NCI-H510A treated with DMSO at 0.1 percent for 48 hours (cell line): ENCODE measurements around the gene PAN3.

Experiments
- DNase-seq: peaks from one replicate; lab custom pipeline; 2025; lab: John Stamatoyannopoulos, UW

PAN3 gene

GRCh38 chr13:28219408-28220099, 81.2 kb downstream of the PAN3 start:
- no peak for DNase-seq

- DNase-seq = no peak
These were observed 81.8 kb downstream of the PAN3 start for GRCh38 chr13:28220166-28220565.

DNA sequence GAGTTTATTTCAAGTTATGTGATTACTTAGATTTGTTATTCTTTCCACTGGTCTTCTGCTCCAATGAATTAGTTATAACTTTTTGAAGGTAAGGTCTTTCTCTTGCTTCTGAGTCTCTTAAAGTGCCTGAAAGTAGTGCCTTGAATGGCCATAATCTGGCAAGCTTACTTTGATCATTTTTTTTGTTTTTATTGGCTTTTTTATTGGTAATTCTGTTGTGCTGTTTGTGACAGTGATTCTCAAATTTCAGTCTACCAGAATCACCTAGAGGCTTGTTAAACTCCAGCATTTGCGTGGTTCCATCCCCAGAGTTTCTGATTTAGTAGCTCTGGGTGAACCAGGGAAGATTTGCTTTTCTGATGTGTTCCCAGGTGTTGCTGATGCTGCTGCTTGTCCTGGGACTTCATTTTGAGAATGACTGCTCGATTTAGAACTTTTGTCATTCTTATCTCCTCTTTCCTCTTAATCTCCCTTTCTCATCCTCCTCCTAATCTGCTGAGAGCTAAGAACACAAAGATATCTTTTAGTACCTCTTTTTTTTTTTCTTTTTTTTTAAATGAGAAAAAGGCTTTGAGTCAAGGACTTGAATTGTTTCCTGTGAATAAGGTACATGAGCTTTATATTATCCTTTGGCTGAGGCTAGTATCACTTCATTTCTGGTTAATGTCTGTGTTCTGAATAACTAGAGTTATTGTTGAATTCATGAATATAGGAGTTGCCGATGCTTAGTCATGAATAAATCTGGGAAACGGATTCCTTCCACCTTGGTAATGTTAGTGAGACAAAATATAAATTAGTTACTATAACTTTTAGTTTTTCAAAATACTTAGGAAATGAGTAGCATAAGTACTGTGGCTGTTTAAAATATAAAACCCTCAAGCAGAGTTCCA, 91.4 kb downstream of the PAN3 start:
- DNase-seq = no peak

- no peak for DNase-seq
These were observed 93.3 kb downstream of the PAN3 start for GRCh38 chr13:28231642-28232041.

- no peak for DNase-seq
These were observed 99.6 kb downstream of the PAN3 start for GRCh38 chr13:28237944-28238343.

DNA sequence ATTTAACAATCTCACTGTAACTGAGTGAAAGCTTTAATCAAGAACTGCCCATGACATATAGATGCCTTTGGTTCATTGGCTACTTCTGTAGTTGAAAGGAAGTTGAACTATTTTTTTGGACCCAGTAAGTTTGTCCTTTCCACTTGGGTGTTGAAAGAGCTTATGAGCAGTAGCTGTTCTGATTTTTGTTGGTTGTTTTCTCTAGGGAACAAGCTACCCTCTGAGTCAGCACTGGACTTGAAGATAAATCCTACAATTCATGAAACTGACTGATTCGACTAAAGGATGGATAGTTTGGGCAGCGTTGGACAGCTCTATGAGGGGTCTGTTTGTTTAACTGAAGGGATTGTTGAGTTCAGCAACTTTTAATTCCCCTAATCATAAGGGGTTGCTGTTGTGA, 101.0 kb downstream of the PAN3 start:
- no peak for DNase-seq

- DNase-seq = no peak
These were observed 107.1 kb downstream of the PAN3 start for GRCh38 chr13:28245465-28245864.

- DNase-seq = no peak
These were observed 108.5 kb downstream of the PAN3 start for GRCh38 chr13:28246891-28247290.

DNA sequence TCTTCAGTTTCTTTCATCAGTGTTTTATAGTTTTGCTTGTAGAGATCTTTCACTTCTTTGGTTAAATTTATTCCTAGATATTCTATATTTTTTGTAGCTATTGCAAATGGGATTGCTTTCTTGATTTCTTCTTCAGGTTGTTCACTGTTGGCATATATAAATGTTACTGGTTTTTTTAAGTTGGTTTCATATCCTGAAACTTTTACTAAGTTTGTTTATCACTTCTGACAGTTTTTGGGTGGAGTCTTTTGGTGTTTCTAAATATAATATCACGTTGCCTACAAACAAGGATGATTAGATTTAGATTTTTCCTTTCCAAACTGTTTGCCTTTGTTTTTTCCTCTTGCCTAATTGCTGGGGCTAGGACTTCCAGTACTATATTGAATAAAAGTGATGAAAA, 109.7 kb downstream of the PAN3 start:
- no peak for DNase-seq

GRCh38 chr13:28250542-28250941, 112.2 kb downstream of the PAN3 start:
- DNase-seq = no peak

GRCh38 chr13:28251466-28251865, 113.1 kb downstream of the PAN3 start:
- no peak for DNase-seq

DNA sequence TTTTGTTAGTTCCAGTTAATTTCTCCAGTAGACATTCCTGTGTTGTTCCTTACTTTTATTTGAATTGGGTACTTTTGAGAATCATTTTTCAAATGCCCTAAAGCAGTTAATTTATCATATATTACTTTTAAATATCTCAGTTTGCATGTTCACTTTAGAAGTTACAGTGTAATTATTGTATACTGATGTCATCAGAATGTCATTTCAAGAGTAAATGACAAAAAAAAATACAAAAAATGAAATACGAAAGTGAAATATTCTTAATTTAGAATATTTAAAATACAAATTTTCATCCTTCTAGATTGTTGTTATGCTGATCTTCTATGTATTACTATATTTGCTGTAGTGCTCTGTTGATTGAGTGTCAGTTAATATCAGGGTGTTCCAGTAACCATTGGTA, 114.2 kb downstream of the PAN3 start:
- no peak for DNase-seq

DNA sequence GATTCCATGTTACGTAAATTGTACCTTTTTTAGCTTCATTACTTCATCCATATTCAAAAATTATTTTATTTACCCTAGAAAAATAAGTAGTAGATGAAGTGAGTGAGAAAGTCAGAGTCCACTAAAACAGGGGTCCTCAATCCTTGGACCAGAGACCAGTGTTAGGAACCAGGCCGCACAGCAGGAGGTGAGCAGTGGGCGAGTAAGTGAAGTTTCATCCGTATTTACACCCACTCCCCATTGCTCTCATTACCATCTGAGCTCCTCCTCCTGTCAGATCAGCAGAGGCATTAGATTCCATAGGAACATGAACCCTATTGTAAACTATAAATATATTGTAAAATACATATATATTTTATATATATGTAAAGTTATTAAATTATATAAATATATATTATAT, 119.0 kb downstream of the PAN3 start:
- DNase-seq = no peak

DNA sequence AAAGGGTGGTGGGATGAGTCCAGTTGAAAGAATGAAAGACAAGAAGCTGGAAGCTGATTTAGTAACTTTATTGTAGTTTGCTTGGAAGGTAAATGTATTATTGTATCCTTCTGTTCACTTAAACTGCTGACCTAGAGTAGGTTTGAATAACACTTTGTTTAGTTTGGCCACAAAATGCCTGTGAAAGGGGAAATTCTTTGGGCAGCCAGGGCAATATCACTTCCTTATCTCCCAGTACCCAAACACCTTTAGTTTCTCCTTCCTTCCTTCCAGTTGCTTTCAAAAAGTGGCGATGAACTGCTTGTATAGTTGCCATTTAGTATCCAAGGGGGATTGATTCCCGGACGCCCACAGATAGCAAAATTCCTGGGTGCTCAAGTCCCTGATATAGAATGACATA, 120.1 kb downstream of the PAN3 start:
- no peak for DNase-seq

- DNase-seq = no peak
These were observed 129.2 kb downstream of the PAN3 start for GRCh38 chr13:28267497-28267896.

DNA sequence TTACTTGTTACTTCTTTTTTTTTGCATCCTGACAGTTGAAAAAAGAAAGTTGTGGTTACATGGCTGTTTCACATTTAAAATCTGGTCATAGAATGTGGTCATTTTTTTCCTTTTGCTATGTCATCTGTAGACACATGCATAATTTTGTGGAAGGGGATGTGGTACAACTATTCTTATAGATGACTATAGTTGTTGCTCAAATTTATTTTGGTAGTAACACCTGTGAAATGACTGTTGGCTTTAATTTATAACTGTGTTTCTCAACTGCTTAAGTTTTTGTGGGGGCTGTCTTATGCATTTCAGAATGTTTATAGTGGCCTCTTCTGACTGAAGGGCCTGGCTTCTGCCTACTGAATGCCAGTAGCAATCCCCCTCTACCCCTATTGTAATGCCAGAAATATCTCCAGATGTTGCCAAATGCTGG, 130.5 kb downstream of the PAN3 start:
- no peak for DNase-seq

- no peak for DNase-seq
These were observed 132.9 kb downstream of the PAN3 start for GRCh38 chr13:28271056-28271840.

DNA sequence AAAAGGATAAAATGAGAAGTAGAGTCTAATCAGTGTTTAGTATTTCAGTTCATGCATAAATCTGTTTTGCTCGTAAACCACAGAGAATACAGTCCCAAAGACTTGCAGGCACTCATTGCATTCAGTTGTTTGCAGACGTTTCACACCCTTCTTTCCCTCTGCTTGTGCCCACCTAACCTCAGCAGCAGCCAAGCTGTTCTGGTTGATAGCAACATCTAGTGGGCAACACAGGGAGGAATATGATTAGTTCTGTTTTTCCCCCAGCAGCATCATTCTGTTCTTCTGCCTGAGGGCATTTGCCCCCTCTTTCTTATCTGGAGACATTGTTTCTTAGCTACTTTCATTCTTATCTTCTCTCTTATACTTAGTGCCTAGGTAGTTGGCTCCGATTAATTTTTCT, 135.6 kb downstream of the PAN3 start:
- no peak for DNase-seq

DNA sequence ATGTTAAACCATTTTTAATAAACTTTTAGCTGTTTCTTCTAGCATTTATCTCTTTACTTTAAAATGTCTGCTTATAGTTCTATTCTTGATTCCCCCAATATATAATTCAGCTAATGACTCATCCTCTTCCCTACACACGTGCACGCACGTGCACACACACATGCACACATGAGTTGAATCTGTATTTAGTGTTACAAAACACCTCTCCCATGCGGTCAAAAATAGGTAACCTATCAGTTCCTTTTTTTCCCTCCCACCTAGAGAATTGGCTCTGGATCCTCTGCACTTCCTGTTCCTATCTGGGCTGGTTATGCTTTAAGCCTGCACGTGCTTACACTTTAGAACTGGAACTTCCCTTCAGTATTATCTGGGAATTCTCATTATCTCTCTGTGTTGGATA, 144.1 kb downstream of the PAN3 start:
- no peak for DNase-seq

- no peak for DNase-seq
These were observed 145.3 kb downstream of the PAN3 start for GRCh38 chr13:28283600-28283999.

DNA sequence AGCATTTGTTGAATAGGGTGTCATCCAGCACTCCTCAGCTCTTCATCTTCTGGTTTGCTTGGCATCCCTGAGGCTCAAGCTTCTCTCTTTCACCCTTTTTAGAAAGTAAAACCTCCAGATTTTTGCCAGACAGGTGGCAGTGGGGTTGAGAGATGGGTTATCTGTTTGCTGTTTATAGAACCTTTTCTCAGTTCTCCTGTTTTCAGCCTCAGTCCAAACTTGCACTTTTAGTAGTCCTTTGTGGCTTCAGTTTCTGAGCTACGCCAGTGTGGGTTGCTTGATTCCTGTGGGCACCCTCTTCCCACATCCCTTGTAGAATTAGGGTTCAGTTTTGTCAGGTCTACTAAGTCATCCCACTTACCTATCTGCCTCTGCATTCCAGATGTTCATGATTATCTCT, 147.9 kb downstream of the PAN3 start:
- DNase-seq = no peak

GRCh38 chr13:28297341-28297740, 159.0 kb downstream of the PAN3 start:
- DNase-seq = no peak

- DNase-seq = no peak
These were observed 161.6 kb downstream of the PAN3 start for GRCh38 chr13:28299916-28300315.
